ENCODE results near the gene WFDC8. TPM values are rescaled to one million over a fixed set of nuclear protein-coding genes. Genes with fewer than 3 reads are reported as not detected.

WFDC8 gene
- total RNA-seq: not detected in 3 replicates

GRCh38 chr20:45579184-45579583, at the start of gene WFDC8:
Gene WFDC8 (minus strand): TSS chr20:45579284. CDS start chr20:45579247, 37 bp downstream.
- H3K36me3 Mint-ChIP-seq: no peaks in the 10 kb centered on the region
- H3K4me3 Mint-ChIP-seq: no peak within 1 kb of the TSS
- peaks cover 20% of the 10 kb centered on the region for H3K27me3 Mint-ChIP-seq (ENCODE audit: low read depth)
- H3K27ac Mint-ChIP-seq: no peak within 1 kb of the TSS
- no peaks in the 10 kb centered on the region for H3K9me3 Mint-ChIP-seq
- DNase-seq (ENCODE audit: low spot score in 2 of 2, unreplicated experiment in 2 of 2): no peak
- TF ChIP-seq CTCF (IDR thresholded peaks at IDR 0.05; ENCODE audit: unreplicated experiment): no peak
- peaks cover 6% of the 10 kb centered on the region for H3K4me1 Mint-ChIP-seq

GRCh38 chr20:45626540-45626939, 47.5 kb upstream of the WFDC8 start:
- Mint-ChIP-seq H3K36me3 (no peaks in the 10 kb centered on the region), H3K9me3 (peaks cover 10% of the 10 kb centered on the region), H3K27ac (no peak overlapping the region), H3K4me1 (no peaks in the 10 kb centered on the region), H3K27me3 (ENCODE audit: low read depth) (peaks cover 29% of the 10 kb centered on the region), H3K4me3 (no peak overlapping the region)
- TF ChIP-seq CTCF (IDR thresholded peaks at IDR 0.05; ENCODE audit: unreplicated experiment): no peak
- DNase-seq (ENCODE audit: low spot score in 2 of 2, unreplicated experiment in 2 of 2): no peak

- Mint-ChIP-seq H3K4me1 (no peaks in the 10 kb centered on the region), H3K27me3 (ENCODE audit: low read depth) (peaks cover 10% of the 10 kb centered on the region), H3K9me3 (peaks cover 16% of the 10 kb centered on the region), H3K27ac (no peak overlapping the region), H3K4me3 (no peak overlapping the region), H3K36me3 (no peaks in the 10 kb centered on the region)
- TF ChIP-seq CTCF (IDR thresholded peaks at IDR 0.05; ENCODE audit: unreplicated experiment): no peak
- DNase-seq (ENCODE audit: low spot score in 2 of 2, unreplicated experiment in 2 of 2): no peak
Measured at GRCh38 chr20:45621593-45621992, 42.5 kb upstream of the WFDC8 start.

GRCh38 chr20:45617591-45617990, 38.5 kb upstream of the WFDC8 start:
- Mint-ChIP-seq H3K27me3 (ENCODE audit: low read depth) (peaks cover 8% of the 10 kb centered on the region), H3K27ac (no peak overlapping the region), H3K36me3 (no peaks in the 10 kb centered on the region), H3K4me1 (no peaks in the 10 kb centered on the region), H3K4me3 (no peak overlapping the region), H3K9me3 (peaks cover 9% of the 10 kb centered on the region)
- TF ChIP-seq CTCF (IDR thresholded peaks at IDR 0.05; ENCODE audit: unreplicated experiment): no peak
- no peak for DNase-seq (ENCODE audit: low spot score in 2 of 2, unreplicated experiment in 2 of 2)

GRCh38 chr20:45612314-45612713, 33.2 kb upstream of the WFDC8 start:
- peaks cover 15% of the 10 kb centered on the region for H3K9me3 Mint-ChIP-seq
- H3K27me3 Mint-ChIP-seq (ENCODE audit: low read depth): peaks cover 11% of the 10 kb centered on the region
- no peak for DNase-seq (ENCODE audit: low spot score in 2 of 2, unreplicated experiment in 2 of 2)
- no peak for TF ChIP-seq CTCF (IDR thresholded peaks at IDR 0.05; ENCODE audit: unreplicated experiment)
- H3K4me3 Mint-ChIP-seq: no peak overlapping the region
- no peaks in the 10 kb centered on the region for H3K36me3 Mint-ChIP-seq
- H3K4me1 Mint-ChIP-seq: no peaks in the 10 kb centered on the region
- no peak overlapping the region for H3K27ac Mint-ChIP-seq

- Mint-ChIP-seq H3K27me3 (ENCODE audit: low read depth) (peaks cover 11% of the 10 kb centered on the region), H3K27ac (no peak overlapping the region), H3K4me1 (no peaks in the 10 kb centered on the region), H3K36me3 (no peaks in the 10 kb centered on the region), H3K9me3 (peaks cover 17% of the 10 kb centered on the region), H3K4me3 (no peak overlapping the region)
- no peak for DNase-seq (ENCODE audit: low spot score in 2 of 2, unreplicated experiment in 2 of 2)
- TF ChIP-seq CTCF (IDR thresholded peaks at IDR 0.05; ENCODE audit: unreplicated experiment): no peak
Measured at GRCh38 chr20:45611054-45611453, 32.0 kb upstream of the WFDC8 start.

Data from mesothelial cell of epicardium (in vitro differentiated cells).